ENCODE results near the gene NFATC1.

NFATC1 gene

GRCh38 chr18:79434607-79435401 lies 39.1 kb downstream of the NFATC1 start:
- peaks cover 97% of the 10 kb centered on the region for H4K20me1 ChIP-seq (ENCODE audit: insufficient read depth, low read length)
- H3K9me3 ChIP-seq (ENCODE audit: insufficient read depth, low read length), result no peaks in the 10 kb centered on the region
- no peak overlapping the region for H3K9ac ChIP-seq (ENCODE audit: low read length)
- peak overlapping the region; percentile 38; the same call in 1 of the 2 replicates for H3K4me3 ChIP-seq (ENCODE audit: low read length)
- peak overlapping the region; percentile 60 for H3K4me2 ChIP-seq (ENCODE audit: low read length)
- peaks cover 54% of the 10 kb centered on the region for H3K4me1 ChIP-seq (ENCODE audit: low read length)
- peaks cover 66% of the 10 kb centered on the region for H3K79me2 ChIP-seq (ENCODE audit: low read length)
- H3K27ac ChIP-seq (ENCODE audit: low read length), result no peak overlapping the region
- TF ChIP-seq EZH2phosphoT487 (IDR thresholded peaks at IDR 0.05; ENCODE audit: low read depth), result no peak
- no peak for TF ChIP-seq CTCF (IDR thresholded peaks at IDR 0.05; ENCODE audit: low read depth, low read length)
- H2AFZ ChIP-seq (ENCODE audit: low read depth, low read length), result no peak overlapping the region
- no peaks in the 10 kb centered on the region for H3K27me3 ChIP-seq (ENCODE audit: low read depth, low read length)
- H3K36me3 ChIP-seq (replicated peaks; ENCODE audit: low read depth, low read length), result peaks cover 64% of the 10 kb centered on the region

- Histone ChIP-seq H3K9ac (ENCODE audit: low read length) (no peak overlapping the region), H3K79me2 (ENCODE audit: low read length) (peaks cover 67% of the 10 kb centered on the region), H4K20me1 (ENCODE audit: insufficient read depth, low read length) (peaks cover 97% of the 10 kb centered on the region), H3K27me3 (ENCODE audit: low read depth, low read length) (no peaks in the 10 kb centered on the region), H3K36me3 (replicated peaks; ENCODE audit: low read depth, low read length) (peaks cover 73% of the 10 kb centered on the region), H3K9me3 (ENCODE audit: insufficient read depth, low read length) (no peaks in the 10 kb centered on the region), H2AFZ (ENCODE audit: low read depth, low read length) (no peak overlapping the region), H3K4me2 (ENCODE audit: low read length) (peak overlapping the region; percentile 60), H3K4me1 (ENCODE audit: low read length) (peaks cover 54% of the 10 kb centered on the region), H3K4me3 (ENCODE audit: low read length) (0 out of 2 replicates have a peak overlapping the region, but pooled peaks have one; percentile 13), H3K27ac (ENCODE audit: low read length) (no peak overlapping the region)
- no peak for TF ChIP-seq EZH2phosphoT487 (IDR thresholded peaks at IDR 0.05; ENCODE audit: low read depth)
- TF ChIP-seq CTCF (IDR thresholded peaks at IDR 0.05; ENCODE audit: low read depth, low read length), result no peak
These were observed 41.0 kb downstream of the NFATC1 start for GRCh38 chr18:79436556-79437275.

GRCh38 chr18:79438089-79438897 lies 42.6 kb downstream of the NFATC1 start:
- Histone ChIP-seq H3K9me3 (ENCODE audit: insufficient read depth, low read length) (no peaks in the 10 kb centered on the region), H3K4me1 (ENCODE audit: low read length) (peaks cover 62% of the 10 kb centered on the region), H2AFZ (ENCODE audit: low read depth, low read length) (no peak overlapping the region), H3K9ac (ENCODE audit: low read length) (peak overlapping the region; percentile 3; the same call in 1 of the 2 replicates), H4K20me1 (ENCODE audit: insufficient read depth, low read length) (peaks cover 97% of the 10 kb centered on the region), H3K79me2 (ENCODE audit: low read length) (peaks cover 78% of the 10 kb centered on the region), H3K27me3 (ENCODE audit: low read depth, low read length) (no peaks in the 10 kb centered on the region), H3K36me3 (replicated peaks; ENCODE audit: low read depth, low read length) (peaks cover 77% of the 10 kb centered on the region), H3K27ac (ENCODE audit: low read length) (peak overlapping the region; percentile 7), H3K4me2 (ENCODE audit: low read length) (peak overlapping the region; percentile 73), H3K4me3 (ENCODE audit: low read length) (peak overlapping the region; percentile 44)
- TF ChIP-seq CTCF (IDR thresholded peaks at IDR 0.05; ENCODE audit: low read depth, low read length) (no peak), EZH2phosphoT487 (IDR thresholded peaks at IDR 0.05; ENCODE audit: low read depth) (no peak)

All from OCI-LY3 (cell line).